Sigmoid colon (tissue), 7 donors: ENCODE data around the gene TMEM130. TPM values are rescaled to one million over a fixed set of nuclear protein-coding genes. Genes with fewer than 3 reads are reported as not detected.

Source experiments
- DNase-seq: peaks from one replicate; pipeline ENCODE4 v3.0.0-alpha.2; 2019
- H3K27ac ChIP-seq, 4 donors: fragments of 200-600 bp; sonication (generic); one replicate each; pipeline ENCODE4 v1.5.1; 2016 to 2019; ENCODE audit warnings: mild to moderate bottlenecking in 1 of 4
- H3K27me3 ChIP-seq, 3 donors: fragments of 200-600 bp; sonication (generic); one replicate each; pipeline ENCODE4 v1.5.1; 2019; ENCODE audit warnings: mild to moderate bottlenecking in 1 of 3
- H3K36me3 ChIP-seq, 4 donors: fragments of 200-600 bp; sonication (generic); one replicate each; pipeline ENCODE4 v1.5.1; 2016 to 2019
- H3K4me1 ChIP-seq, 4 donors: fragments of 200-600 bp; sonication (generic); one replicate each; pipeline ENCODE4 v1.5.1; 2017 to 2019
- H3K4me3 ChIP-seq, 4 donors: fragments of 200-600 bp; sonication (generic); one replicate each; pipeline ENCODE4 v1.5.1; 2017 to 2019; ENCODE audit warnings: mild to moderate bottlenecking in 2 of 4, moderate library complexity in 1 of 4
- H3K9me3 ChIP-seq, 4 donors: fragments of 200-600 bp in 3 of 4; sonication (generic) in 3 of 4; one replicate each; pipeline versions ENCODE4 v1.5.1 to v1.6.1; 2013 to 2019
- EP300 ChIP-seq, 4 donors: sonication (generic); formaldehyde crosslinking; IDR thresholded peaks; one replicate each; pipeline ENCODE4 v1.6.1; 2017; ENCODE audit warnings: antibody characterized with exemption in 4 of 4
- POLR2A ChIP-seq, 2 donors: fragments of 450-650 bp; IDR thresholded peaks; one replicate each; pipeline ENCODE4 v1.6.1; 2016; ENCODE audit warnings: antibody characterized with exemption in 2 of 2, mild to moderate bottlenecking in 2 of 2, moderate library complexity in 2 of 2
- POLR2AphosphoS5 ChIP-seq, 4 donors: sonication (generic); formaldehyde crosslinking; IDR thresholded peaks; one replicate each; pipeline ENCODE4 v1.6.1; 2017; ENCODE audit warnings: antibody characterized with exemption in 4 of 4
- WGBS, 2 donors: extraction: QIAGEN DNeasy Blood & Tissue Kit; methylation state at CpG; one replicate each; pipeline ENCODE4 v1.1.7; 2013; 5-methylcytosine and 5-hydroxymethylcytosine counted together
- intact Hi-C: fragments of 100-400 bp; cut with DNase I; formaldehyde crosslinking; loops from one replicate; pipeline ENCODE4 v1.15.1; 2023
- polyA plus RNA-seq, 3 donors: library from polyadenylated mRNA; stranded (reverse); fragments of 200-250 nt; gene quantifications; one replicate each; pipeline ENCODE4 v1.2.3, GENCODE V29; 2013
- total RNA-seq, 4 donors: library from RNA; depleted of rRNA; stranded (reverse); fragments of >200 nt; gene quantifications; one replicate each; pipeline ENCODE4 v1.1.0, GENCODE V29; 2016
- TF ChIP-seq, protein P1 (sequence below), 4 experiments: fragments of 450-650 bp in 3 of 4; fragments of 200-600 bp in 1 of 4; IDR thresholded peaks; one replicate each; pipeline ENCODE4 v1.5.1; 2016 to 2019; ENCODE audit warnings: antibody characterized with exemption in 4 of 4, mild to moderate bottlenecking in 3 of 4, moderate library complexity in 2 of 4
- donor health status: healthy with polysubstance abuse.
- donor health status: Bipolar disorder and iron deficiency.
- donor health status: healthy.

TMEM130 gene
- total and polyA plus RNA-seq, 7 donors: 2.1 to 3.3 (median 3.0) TPM; not detected in 2

DNA sequence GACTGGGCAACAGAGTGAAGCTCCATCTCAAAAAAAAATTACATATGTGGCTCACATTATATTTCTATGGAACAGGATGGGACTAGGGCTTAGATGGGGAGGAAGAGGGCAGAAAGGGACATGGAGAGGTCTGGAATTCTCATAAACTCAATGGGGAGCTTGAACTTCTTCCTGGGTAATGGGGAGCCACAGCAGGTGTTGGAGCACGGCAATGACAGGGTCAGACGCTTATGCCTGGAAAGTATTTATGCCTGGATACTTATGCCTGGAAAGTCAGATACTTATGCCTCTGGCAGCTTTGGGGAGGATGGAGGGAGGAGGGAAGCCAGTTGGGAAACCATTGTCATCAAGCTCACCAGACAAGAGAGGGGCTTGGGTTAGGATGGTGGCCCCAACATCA is 36.8 kb downstream of the TMEM130 start:
- Histone ChIP-seq H3K4me3 (no peak overlapping the region), H3K27ac (no peak overlapping the region), H3K9me3 (no peaks in the 10 kb centered on the region), H3K4me1 (no peaks in the 10 kb centered on the region), H3K27me3 (peaks cover 0 to 17% (median 0%) of the 10 kb centered on the region in 3 donors), H3K36me3 (no peaks in the 10 kb centered on the region)
- no peak for DNase-seq
- WGBS, 2 donors: 92 to 95% methylated on average over 2 of the region's 2 CpGs
- TF ChIP-seq POLR2A (IDR thresholded peaks at IDR 0.05) (no peak), POLR2AphosphoS5 (IDR thresholded peaks at IDR 0.05) (no peak), EP300 (IDR thresholded peaks at IDR 0.05) (no peak)
- TF ChIP-seq, protein P1, sequence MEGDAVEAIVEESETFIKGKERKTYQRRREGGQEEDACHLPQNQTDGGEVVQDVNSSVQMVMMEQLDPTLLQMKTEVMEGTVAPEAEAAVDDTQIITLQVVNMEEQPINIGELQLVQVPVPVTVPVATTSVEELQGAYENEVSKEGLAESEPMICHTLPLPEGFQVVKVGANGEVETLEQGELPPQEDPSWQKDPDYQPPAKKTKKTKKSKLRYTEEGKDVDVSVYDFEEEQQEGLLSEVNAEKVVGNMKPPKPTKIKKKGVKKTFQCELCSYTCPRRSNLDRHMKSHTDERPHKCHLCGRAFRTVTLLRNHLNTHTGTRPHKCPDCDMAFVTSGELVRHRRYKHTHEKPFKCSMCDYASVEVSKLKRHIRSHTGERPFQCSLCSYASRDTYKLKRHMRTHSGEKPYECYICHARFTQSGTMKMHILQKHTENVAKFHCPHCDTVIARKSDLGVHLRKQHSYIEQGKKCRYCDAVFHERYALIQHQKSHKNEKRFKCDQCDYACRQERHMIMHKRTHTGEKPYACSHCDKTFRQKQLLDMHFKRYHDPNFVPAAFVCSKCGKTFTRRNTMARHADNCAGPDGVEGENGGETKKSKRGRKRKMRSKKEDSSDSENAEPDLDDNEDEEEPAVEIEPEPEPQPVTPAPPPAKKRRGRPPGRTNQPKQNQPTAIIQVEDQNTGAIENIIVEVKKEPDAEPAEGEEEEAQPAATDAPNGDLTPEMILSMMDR (IDR thresholded peaks at IDR 0.05): no peak
- intact Hi-C loops: no loop called here

DNA sequence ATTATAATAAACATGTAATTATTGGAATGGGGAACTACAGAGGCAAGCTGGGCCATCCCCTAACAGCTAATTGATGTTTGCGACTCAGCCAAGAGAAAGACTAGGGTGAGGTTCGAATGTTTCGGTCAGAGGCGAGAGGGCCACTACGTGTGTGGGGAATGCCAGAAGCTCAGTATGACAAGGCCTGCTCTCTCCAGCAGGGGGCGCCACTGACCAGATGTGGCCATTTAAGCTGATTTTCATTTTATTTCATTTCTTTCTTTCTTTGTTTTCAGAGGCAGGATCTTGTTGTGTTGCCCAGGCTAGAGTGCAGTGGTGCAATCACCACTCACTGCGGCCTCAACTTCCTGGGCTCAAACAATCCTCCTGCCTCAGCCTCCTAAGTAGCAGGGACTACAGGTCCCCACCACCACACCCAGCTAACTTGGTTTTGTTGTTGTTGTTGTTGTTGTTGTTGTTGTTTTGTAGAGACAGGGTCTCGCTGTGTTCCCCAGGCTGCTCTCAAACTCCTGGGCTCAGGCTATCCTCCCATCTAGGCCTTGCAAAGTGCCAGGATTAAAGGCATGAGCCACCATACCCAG is 38.1 kb downstream of the TMEM130 start:
- 71 to 78% methylated on average over 8 of the region's 8 CpGs for WGBS, 2 donors
- TF ChIP-seq POLR2A (IDR thresholded peaks at IDR 0.05): no peak
- TF ChIP-seq, protein P1 (IDR thresholded peaks at IDR 0.05): peak in 1 of 4 experiments; percentile 20
- no peak overlapping the region for H3K27ac ChIP-seq
- intact Hi-C loops: no loop called here
- peaks cover 0 to 6% (median 4%) of the 10 kb centered on the region in 4 donors for H3K4me1 ChIP-seq
- no peaks in the 10 kb centered on the region for H3K36me3 ChIP-seq
- H3K9me3 ChIP-seq: no peaks in the 10 kb centered on the region
- H3K4me3 ChIP-seq: no peak overlapping the region
- DNase-seq: no peak
- peaks cover 0 to 13% (median 0%) of the 10 kb centered on the region in 3 donors for H3K27me3 ChIP-seq

DNA sequence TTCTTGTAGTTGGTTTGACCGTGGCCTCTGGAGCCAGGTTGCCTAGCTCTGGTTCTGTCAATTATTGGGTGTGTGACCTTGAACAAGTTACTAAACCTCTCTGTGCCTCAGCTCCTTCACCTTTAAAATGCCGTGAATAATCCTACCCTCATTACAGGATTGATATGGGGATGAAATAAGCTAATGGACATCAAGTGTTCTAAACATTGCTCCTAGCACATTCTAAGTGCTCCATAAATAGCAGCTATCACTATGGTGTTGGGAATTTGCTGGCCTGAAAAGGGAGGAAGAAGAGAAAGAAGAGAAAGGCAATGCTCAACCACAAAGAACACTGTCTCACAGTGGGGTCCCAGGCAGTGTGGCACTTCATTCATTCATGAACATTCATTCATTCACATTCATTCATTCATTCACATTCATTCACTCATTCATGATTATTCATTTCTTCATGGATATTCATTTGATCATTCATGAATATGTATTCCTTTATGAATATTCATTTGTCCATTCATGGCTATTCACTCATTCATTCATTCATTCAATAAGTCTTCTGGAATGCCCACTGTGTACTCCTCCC is 38.8 kb downstream of the TMEM130 start:
- Histone ChIP-seq H3K9me3 (no peaks in the 10 kb centered on the region), H3K27me3 (peaks cover 0 to 7% (median 0%) of the 10 kb centered on the region in 3 donors), H3K36me3 (no peaks in the 10 kb centered on the region), H3K4me3 (no peak overlapping the region), H3K4me1 (peaks cover 0 to 11% (median 10%) of the 10 kb centered on the region in 4 donors), H3K27ac (no peak overlapping the region)
- intact Hi-C loops: no loop called here
- DNase-seq: no peak
- TF ChIP-seq POLR2AphosphoS5 (IDR thresholded peaks at IDR 0.05): no peak
- TF ChIP-seq EP300 (IDR thresholded peaks at IDR 0.05): no peak
- TF ChIP-seq, protein P1 (IDR thresholded peaks at IDR 0.05): no peak
- no peak for TF ChIP-seq POLR2A (IDR thresholded peaks at IDR 0.05)
- 32 to 79% methylated on average over 2 of the region's 2 CpGs for WGBS, 2 donors

DNA sequence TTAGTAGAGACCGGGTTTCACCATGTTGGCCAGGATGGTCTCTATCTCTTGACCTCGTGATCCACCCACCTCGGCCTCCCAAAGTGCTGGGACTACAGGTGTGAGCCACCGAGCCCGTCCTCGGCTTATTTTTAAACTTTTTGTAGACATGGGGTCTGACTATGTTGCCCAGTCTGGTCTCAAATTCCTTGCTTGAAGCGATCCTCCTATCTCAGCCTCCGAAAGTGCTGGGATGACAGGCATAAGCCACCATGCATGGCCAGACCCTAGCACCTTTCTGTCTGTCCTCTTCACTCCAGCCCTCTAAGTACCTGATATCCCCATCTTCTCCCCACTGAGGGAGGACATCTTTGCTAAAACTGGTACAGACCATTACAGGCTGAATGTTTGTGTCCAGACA is 41.4 kb downstream of the TMEM130 start:
- H3K4me3 ChIP-seq: no peak overlapping the region
- DNase-seq: no peak
- intact Hi-C loops: no loop called here
- H3K27me3 ChIP-seq: no peaks in the 10 kb centered on the region
- H3K27ac ChIP-seq: no peak overlapping the region
- H3K9me3 ChIP-seq: no peaks in the 10 kb centered on the region
- peaks cover 0 to 11% (median 10%) of the 10 kb centered on the region in 4 donors for H3K4me1 ChIP-seq
- no peak for TF ChIP-seq POLR2AphosphoS5 (IDR thresholded peaks at IDR 0.05)
- TF ChIP-seq POLR2A (IDR thresholded peaks at IDR 0.05): no peak
- TF ChIP-seq, protein P1 (IDR thresholded peaks at IDR 0.05): no peak
- no peak for TF ChIP-seq EP300 (IDR thresholded peaks at IDR 0.05)
- H3K36me3 ChIP-seq: no peaks in the 10 kb centered on the region
- 89 to 92% methylated on average over 8 of the region's 8 CpGs for WGBS, 2 donors
